Body of pancreas (tissue), 4 donors: ENCODE measurements around the gene SLC12A4.
A peak's percentile ranks its signal among the peaks of the same experiment; 100 is the strongest.

Experiments
- CTCF ChIP-seq, 7 experiments: fragments of 450-650 bp in 4 of 7; fragments of 200-600 bp in 3 of 7; sonication (generic) in 3 of 7; IDR thresholded peaks; one replicate each; pipeline ENCODE4 v1.5.1; 2016 to 2019; ENCODE audit warnings: antibody characterized with exemption in 7 of 7
- POLR2A ChIP-seq, 3 donors: fragments of 450-650 bp; IDR thresholded peaks; one replicate each; pipeline ENCODE4 v1.6.1; 2016; ENCODE audit warnings: antibody characterized with exemption in 3 of 3, mild to moderate bottlenecking in 2 of 3

GRCh38 chr16:67979955-67980678 is 11.7 kb upstream of the SLC12A4 start, which contains the start of gene DPEP3:
- TF ChIP-seq CTCF (IDR thresholded peaks at IDR 0.05) (peak in 3 of 7 experiments; percentile 9 to 21 (median 19)), POLR2A (IDR thresholded peaks at IDR 0.05) (no peak)
